ENCODE data around the gene HOPX.
"Not testable (repeated sequence)": the region's sequence is repeated elsewhere in the genome, so short reads cannot be mapped to it uniquely, and the experiment has no call there.

Gene HOPX

DNA sequence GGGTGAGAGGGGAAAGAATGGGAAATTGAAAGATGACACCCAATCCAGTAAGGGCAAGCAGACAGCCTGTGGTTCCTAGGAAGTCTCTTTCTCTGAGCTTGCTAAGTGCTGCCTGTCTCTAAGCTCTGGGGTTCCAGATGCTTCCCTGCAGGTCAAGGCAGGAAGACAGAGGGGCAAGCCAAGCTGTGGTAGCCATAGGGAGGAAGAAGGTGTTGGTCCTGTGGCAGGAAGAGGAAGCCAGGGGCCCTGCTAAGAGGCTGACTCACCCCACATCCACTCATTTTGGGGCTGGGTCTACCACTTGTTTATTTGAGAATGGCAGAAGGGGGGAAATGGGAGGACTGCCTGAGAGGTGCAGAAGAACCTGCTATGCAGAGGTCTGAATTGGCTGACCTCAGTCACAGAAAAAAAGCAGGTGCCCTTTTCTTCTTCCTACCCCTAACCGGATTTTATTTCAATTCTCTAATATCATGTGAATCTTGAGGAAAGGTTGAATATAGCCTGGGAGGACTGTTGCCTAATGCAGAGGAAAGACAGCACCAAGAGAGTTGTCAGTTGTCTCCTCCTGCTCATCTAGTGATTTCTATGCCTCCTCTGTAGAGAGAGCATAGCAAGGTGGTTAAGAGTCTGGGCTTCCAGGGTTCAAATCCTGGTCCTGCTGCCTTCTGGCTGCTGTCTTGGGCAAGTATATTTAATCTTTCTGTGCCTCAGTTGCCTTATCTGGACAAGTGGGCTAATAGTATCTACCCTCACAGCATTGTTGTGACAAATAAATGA, 27.4 kb downstream of the HOPX start:
- no peak for DNase-seq

DNA sequence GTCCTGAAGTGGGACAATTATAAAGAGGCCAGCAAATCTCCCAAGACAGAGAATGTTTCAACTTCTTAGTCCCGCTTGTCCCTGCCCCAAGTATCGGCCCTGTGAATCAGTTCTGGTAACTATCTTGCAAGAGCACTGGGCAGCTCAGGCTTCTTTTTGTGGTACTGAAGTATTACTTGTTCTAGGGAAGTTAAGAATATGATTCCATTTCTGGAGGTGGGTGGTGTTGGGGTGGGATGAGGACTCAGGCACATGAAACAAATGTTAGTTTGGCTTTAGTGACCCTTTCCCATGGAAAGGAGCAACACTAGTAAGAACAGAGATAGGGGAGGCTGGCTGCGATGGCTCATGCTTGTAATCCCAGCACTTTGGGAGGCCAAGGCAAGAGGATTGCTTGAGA, 28.9 kb downstream of the HOPX start:
- DNase-seq, result no peak

DNA sequence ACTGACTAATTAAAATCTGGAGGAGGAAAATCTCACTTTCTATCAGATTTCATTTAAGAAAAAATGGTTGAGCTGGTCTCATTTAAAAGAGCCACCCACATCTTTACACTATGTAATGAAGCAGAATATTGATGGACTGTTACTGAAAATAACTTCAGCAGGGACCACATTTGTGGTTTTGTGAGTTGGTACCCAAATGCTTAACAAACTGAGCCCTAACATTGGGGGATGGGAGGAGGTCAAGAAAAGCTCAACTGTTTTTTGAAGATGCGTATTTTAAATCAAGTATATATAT, 30.1 kb downstream of the HOPX start:
- DNase-seq, result no peak

DNA sequence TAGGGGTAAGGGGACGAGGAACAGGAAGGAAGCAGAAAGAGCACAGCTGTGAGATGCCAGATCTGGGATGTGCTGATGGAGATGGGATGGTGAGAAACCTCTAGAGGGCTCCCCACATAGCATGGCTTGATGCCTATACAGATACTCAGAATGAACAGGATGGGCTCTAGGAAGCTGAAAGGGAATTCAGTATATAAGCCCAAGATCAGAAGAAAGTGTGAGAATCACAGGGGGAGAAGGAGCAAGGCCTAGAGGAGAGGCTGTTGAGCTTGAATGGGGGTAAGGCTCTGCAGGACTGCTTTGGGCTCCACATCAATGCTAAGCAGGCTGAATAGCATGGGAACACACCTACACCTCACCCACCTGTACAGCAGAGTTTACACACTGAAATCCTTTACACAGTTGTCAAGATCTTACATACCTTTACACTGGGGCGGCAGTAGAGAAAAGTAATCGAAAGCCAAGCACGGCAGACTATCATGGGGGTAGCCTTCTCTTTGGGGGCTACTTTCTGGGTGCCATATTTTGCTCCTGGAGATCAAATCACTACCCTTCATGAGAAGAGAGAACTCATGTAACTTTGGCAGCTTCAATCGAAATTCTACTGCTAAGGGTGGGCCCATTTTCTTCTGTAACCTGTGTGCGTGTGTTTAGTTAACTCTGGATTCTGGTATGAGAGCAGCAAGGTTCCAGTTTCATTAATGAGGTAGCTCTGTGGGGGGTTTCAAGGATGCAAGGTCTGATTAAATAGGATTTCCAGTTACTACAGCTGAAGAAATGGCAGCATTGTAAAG, 30.6 kb downstream of the HOPX start:
- no peak for DNase-seq

DNA sequence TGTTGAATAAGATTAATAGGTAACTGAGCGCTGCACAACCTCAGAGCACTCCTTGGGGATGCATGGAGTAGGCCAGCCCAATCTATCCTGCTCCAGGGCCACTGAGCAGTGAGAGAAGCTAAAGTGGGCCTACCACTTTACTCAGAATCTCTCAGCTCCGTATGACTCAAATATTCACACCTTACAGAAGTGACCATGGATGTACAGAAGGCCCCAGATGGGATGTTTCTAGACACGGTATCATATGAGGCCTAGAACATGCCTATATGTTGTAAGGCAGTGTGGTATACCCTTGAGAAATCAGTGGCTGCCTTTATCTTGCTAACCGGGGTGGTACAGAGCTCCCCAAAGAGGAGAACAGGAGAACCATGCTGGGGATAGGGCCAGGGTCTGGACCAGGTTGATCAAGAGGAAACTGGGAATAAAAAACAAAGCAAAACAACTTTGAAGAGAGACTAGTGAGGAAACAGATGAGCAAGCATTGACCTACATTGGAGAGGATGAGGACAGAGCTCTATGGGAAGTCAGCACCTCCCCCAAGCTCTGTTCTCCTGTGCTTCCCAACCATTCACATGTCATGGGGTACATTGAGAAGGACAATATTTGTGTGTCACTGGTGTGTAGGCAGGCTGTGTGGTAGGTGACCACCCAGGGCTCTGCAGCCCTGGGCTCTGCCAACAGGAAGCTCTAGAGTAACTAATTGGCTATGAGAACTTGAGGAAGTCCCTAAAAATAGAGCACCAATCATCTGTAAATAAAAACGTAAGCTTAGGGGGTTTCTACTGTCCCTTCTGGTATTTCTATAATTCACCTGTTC, 31.4 kb downstream of the HOPX start:
- no peak for DNase-seq

DNA sequence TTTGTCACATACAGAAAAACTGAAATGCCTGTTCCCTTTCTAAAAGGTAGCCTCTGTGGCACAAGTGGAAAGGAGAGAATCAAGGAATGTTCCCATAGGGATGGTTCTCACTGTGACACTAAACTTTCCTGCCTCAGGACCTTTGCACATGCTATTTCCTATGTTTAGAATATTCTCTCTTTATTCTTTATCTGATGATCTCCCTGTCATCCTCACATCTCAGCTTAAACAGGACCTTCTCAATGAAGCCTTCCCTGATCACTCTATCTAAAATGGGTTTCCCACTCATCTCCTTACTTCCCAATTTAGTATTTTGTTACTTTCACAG, 32.3 kb downstream of the HOPX start:
- DNase-seq, result no peak

DNA sequence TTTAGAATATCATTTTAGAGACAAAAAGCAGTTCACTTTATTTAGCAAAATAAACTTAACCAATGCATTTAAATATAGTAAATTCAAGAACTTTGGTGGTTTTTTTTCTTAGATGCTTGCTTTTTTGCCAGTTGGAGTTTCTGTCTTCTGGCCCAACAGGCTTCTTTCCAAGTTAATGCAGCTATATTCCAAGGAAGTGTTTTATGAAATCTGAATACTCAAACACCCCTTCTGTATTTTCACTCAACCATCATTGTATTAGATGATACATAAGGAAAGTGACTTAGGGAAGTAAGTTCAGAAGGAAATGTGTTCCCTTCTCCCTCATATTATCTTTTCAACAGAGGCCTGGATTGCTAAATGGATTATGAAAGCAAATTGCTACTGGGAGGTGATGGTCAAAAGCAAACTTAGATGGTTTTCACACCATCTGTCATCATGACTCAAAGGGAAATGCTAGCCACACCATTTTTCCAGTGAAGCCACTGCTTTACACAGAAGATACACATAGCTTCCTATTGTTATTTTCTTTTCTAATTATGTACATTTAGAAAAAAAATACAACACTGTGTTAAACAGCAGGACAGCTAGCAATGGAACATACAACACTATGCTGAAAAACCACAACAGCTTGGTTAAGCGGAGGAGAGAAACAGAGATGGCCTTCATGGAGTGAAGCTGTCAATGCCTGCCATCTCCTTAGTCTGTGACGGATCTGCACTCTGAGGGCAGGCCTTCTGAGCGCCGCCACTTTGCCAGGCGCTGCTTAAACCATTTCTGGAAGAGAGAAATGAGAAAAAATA, 32.9 kb downstream of the HOPX start:
- DNase-seq, result no peak

DNA sequence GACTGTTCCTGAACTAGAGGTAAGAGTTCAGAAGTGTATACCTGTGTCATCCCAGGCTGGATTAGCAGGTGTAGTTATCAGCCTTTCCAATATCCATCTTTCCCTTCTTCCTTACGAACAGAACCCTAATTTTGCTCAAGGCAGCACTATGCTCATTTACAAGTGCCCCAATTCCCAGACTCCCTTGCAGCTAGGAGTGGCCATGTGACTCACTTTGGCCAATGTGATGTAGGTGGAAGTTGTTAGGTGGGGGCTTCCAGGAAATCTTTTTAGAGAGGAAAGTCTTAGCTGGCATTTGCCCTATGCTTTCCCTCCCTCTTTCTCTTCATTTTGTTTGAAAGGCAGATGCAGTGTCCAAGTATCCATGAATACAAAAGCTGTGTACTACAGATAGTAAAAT, 34.8 kb downstream of the HOPX start:
- DNase-seq, result no peak

DNA sequence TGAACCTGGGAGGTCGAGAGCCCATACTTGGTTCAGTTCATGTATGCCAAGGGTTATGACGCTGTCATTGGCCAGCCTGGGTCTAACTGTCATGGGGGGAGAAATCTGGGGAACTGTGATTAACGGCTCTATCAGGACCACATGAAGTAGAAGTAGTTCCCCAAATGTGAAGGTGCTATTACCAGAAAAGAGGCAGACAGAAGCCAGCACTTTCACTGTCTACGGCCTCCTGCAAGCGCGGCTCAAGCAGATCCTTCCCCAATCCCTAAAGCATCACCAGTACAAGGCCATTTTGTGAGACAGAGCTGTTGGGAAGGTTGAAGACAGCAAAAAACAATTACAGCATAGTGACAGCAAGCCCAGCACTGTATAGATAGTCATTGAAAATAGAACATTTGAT, 37.5 kb downstream of the HOPX start:
- DNase-seq, result no peak

DNA sequence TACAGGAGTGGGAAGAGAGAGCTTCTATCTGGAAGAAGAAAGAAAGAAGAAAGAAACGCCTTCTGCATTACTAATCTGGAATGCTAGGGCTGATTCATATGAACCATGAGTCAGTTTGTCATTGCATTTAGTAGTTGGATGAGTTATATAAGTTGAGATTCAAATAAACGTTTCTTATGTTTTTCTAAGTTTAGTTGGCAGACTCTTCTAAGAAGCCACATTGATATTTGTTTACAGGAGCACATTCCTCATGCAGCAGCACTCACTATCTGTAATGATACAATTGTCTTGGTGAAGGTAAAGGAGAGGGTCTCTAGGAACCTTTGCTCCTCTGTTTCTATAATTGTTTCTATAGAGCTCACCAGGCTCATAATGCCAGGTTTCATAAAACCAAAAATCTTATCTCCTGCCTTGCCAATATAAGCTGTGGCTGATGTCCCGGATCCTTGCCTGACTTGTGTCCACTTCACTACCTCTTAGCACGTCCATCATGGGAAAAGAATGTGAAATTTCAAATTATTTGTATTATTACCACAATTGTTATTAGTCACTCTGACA, 39.5 kb downstream of the HOPX start:
- no peak for DNase-seq

DNA sequence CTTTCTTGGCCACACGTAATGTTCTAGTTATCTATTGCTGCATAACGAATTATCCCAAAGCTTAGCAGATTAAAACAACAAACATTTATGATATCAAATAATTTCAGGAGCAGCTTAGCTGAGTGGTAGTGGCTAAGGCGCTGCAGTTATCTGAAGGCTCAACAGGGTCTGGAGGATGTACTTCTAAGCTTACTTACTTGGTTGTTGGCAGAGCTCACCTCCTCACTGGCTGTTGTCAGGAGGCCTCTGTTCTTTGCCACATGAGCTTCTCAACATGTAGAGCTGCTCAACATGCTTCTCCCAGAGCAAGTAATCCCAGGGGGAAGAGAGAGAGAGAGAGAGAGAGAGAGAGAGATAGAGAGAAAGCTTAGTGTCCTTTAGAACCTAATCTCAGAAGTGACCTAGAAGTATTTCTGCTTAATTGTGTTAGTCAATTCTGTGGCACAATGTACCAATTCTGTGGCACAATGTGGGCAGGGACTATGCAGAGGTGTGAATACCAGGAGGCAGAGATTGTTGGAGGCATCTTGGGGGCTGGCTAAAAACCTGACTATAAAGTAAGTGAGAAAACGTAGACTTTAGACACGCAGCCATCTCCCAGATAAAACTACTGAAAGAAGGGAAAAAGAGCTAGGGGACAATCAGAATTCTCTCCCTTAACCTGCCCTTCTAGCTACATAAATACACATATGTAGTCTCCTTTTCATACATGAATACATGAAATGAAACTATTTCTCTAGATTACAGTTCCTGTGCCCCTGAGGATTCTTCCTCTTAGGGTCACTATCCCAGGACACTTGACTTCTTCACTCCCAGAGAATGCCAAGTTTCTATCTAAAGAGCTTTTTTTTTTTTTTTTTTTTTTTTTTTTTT, 40.2 kb downstream of the HOPX start:
- DNase-seq, result no peak

DNA sequence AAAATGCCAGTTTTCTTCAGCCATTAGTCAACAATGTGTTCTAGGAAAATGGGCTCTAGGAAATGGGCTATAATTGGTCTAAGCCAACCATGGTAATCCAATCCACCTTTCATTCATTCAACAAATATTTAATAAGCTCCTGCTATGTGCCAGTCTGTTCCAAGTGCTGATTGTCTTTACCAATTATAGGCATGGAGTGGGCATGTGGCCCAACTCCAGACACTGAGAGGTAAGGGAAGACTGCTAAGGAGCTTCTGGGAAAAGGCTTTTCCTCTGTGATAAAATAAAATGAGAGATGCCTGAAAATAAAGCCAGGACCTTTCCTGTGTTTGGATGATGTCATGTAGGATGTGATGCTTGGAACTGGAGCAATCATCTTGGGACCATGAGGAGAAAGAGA, 43.3 kb downstream of the HOPX start:
- DNase-seq, result no peak

DNA sequence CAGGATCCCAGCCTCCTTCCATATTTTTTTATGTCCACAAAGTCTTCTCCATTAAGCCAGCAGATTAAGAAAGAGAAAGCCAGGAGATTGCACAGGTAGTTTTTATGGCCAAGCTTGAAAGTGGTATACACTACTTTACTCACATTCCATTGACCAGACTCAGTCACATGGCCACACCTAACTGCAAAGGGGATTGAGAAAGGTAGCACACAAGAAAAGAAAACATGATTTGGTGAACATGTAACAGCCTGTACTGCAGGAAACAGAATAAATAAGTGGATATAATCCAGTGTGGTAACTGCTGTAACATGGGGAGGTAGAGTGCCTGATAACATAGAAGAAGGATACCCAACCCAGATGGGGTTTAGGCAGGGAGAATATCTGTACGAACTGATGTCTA, 43.9 kb downstream of the HOPX start:
- DNase-seq, result no peak

DNA sequence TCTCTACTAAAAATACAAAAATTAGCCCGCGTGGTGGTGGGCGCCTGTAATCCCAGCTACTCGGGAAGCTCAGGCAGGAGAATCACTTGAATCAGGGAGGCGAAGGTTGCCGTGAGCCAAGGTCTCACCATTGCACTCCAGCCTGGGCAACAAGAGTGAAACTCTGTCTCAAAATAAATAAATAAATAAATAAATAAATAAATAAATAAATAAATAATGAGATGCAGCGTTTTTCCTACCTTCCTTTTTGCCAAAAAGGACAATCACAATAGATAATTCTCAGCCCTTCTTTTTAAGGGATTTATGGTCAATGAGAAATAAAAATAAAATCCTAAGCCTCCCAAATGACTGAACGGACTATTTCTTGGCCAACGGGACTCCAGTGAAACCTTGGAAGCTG, 46.1 kb downstream of the HOPX start:
- DNase-seq, result not testable (repeated sequence)

DNA sequence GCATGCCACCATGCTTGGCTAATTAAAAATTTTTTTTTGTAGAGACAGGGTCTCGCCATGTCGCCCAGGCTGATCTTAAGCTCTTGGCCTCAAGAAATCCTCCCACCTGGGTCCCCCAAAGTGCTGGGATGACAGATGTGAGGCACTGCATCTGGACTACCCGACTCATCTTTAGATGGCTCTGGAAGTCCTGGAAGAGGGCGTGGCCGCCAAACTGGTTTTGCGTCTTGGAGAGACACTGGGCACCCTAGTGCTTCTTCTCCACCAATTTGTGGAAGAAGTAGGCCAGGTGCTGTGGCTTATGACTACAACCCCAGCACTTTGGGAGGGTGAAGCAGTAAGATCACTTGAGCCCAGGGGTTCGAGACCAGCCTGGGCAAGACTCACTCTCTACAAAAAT, 47.6 kb downstream of the HOPX start:
- no peak for DNase-seq

DNA sequence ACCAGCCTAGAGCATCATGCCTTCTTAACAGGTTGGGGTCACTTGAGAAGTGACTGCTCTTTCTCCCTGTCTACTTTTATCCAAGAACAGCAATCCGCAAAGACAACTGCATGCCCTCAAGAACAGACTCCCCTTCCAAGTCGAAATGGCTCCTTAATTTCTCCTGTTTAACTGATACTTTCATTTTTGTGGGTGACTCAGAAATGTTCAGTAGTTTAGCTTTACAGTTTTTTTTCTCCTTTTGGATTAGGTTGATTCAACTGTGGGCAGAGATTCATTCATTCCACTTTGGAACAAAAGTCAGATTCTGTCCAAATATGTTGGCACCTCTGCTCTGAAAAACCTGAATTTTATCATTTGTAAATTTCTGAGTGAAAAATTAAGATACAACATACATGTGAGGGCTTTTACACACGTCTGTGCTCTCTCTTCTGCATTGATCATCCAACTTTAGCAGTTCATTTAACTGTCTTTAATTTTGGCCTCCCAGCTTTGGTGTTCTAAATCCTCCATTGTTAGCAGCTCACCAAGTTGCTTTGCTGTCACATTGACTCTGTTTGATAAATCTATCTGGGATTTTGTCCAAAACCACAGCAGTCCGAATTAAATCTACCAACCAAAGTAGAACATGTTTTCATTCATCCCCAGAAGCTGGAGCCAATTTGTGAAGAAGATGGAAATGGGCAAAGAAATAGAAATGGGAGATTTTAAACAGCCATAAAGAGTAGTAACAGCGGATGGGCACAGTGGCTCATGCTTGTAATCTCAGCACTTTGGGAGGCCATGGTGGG, 50.0 kb downstream of the HOPX start:
- DNase-seq, result no peak

DNA sequence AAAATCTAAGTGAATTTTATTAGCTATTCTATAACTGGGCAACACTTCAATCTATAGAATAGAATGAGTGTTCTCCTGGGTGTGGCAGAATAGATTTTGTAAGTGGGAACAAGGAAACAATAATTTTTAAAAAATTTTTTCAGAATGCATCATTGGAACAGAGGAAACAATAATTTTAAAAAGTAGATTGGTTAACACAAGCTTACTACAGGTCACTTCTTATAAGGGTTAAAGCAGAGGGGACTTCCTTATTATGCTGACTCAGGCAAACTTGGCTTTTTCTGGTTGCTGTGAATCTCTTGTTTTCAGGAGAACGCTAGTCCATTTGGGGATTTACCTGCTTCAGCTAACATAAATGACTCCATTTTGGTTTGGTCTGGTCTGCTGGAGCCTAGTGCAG, 52.5 kb downstream of the HOPX start:
- no peak for DNase-seq

DNA sequence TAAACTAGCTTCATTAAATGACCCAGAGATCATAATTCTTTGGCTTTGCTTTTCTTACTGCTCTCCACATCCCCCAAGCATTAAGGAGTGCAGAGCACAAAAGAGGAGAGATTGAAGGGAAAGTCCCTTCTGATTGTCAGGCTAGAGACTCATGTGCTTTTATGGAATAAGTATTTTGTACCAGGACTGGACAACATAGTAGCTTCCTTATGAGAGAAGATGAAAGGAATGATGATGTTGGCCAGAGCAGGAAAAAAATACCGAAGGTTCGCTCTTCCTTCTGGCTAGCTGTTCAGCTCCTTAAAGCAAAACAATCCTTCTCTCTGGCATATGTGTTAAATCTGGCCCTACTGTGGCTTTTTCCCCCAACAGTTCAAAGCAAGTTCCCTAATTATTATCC, 53.1 kb downstream of the HOPX start:
- DNase-seq, result no peak

DNA sequence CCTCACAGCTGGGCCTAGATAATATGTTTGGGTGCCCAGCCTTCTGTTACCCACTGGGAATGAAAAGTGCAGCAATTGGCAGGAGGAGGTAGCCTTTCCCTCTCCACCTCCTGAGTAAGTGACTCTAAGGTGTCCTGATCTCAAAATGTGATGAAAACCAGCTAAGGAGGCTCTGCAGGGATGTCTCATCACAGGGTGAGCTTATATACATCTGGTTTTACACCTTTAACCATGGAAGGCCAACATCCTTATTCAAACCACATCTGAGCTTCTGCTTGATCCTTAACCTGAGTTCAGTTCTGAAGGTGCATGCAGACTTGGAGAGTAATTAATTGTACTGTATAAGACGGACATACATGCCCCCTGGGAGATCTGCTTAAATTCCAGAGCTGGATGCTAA, 53.7 kb downstream of the HOPX start:
- DNase-seq, result no peak

DNA sequence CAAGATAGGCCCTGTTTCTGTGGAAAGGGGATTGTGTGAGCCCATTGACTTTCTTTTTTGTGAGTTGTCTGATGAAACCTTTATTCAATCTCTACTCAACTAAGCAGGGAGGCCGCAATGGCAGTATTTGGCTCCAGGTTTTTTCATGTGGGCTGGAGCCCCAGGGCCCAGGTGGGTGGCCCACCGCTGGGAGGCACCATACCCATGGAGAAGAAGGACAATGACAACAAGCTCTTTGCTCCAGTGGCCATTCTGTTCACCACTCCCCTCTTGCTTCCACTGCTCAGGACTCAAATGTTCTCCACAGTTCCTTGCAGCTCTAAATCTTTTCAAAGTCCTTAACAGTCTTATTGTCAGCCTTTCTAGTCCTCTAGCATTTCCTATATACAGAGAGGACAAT, 54.1 kb downstream of the HOPX start:
- no peak for DNase-seq

DNA sequence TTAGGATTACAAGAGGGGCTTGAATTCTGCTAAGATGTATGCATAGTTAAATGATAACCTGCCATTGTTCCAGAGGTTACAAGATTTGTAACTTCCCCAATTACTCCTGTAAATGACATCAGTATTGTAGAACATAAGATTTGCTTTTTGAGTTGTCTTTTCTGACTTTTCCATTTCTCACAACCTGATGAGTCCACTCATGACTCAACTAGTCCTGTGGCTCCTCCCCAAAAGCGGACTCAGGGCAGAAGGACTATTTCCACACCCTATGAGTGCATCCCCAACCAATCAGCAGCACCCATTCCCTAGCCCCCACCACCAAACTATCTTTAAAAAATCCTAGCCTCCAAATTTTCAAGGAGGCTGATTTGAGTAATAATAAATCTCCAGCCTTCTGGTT, 54.7 kb downstream of the HOPX start:
- DNase-seq, result no peak
